Right renal pelvis (tissue), 4 donors: ENCODE results near the gene TMEM218. TPM values are rescaled to one million over a fixed set of nuclear protein-coding genes. Genes with fewer than 3 reads are reported as not detected.
A peak's percentile ranks its signal among the peaks of the same experiment; 100 is the strongest.
"Not testable (repeated sequence)": the region's sequence is repeated elsewhere in the genome, so short reads cannot be mapped to it uniquely, and the experiment has no call there.

Source experiments
- DNase-seq, 4 donors: peaks; one replicate each; pipeline ENCODE4 v3.0.0-alpha.2; 2013; ENCODE audit warnings: low read depth in 4 of 4, low spot score in 3 of 4, missing footprints in 1 of 4
- polyA plus RNA-seq, 4 donors: library from polyadenylated mRNA; unstranded; fragments of 120-200 nt; gene quantifications; one replicate each; pipeline ENCODE4 v1.2.1, GENCODE V29; 2013; ENCODE audit not compliant: insufficient read length in 4 of 4

Gene TMEM218
- polyA plus RNA-seq, 4 donors = 49.1 to 57.3 (median 51.5) TPM

GRCh38 chr11:125091247-125091876 is 20.1 kb downstream of the TMEM218 start:
- DNase-seq = peak; percentile 57 to 63 (median 61)

- no peak for DNase-seq
These were observed 20.6 kb downstream of the TMEM218 start for GRCh38 chr11:125090816-125091215.

- not testable (repeated sequence) for DNase-seq
These were observed 21.3 kb downstream of the TMEM218 start for GRCh38 chr11:125090151-125090550.

- DNase-seq = not testable (repeated sequence)
These were observed 21.9 kb downstream of the TMEM218 start for GRCh38 chr11:125089481-125089880.

- DNase-seq = no peak
These were observed 22.6 kb downstream of the TMEM218 start for GRCh38 chr11:125088576-125089455.

GRCh38 chr11:125088123-125088522 is 23.3 kb downstream of the TMEM218 start:
- no peak for DNase-seq

- no peak for DNase-seq
These were observed 24.7 kb downstream of the TMEM218 start for GRCh38 chr11:125086633-125087296.

- no peak for DNase-seq
These were observed 25.9 kb downstream of the TMEM218 start for GRCh38 chr11:125085301-125086081.

GRCh38 chr11:125084761-125085231 is 26.6 kb downstream of the TMEM218 start:
- DNase-seq = no peak

GRCh38 chr11:125084057-125084416 is 27.4 kb downstream of the TMEM218 start:
- no peak for DNase-seq

GRCh38 chr11:125083312-125084056 is 27.9 kb downstream of the TMEM218 start:
- no peak for DNase-seq

- DNase-seq = no peak
These were observed 28.7 kb downstream of the TMEM218 start for GRCh38 chr11:125082611-125083311.

GRCh38 chr11:125082040-125082439 is 29.4 kb downstream of the TMEM218 start:
- DNase-seq = no peak

- DNase-seq = no peak
These were observed 30.2 kb downstream of the TMEM218 start for GRCh38 chr11:125081098-125081798.

GRCh38 chr11:125080531-125080911 is 30.9 kb downstream of the TMEM218 start:
- no peak for DNase-seq

- DNase-seq = no peak
These were observed 31.4 kb downstream of the TMEM218 start for GRCh38 chr11:125079878-125080530.

- no peak for DNase-seq
These were observed 32.1 kb downstream of the TMEM218 start for GRCh38 chr11:125079151-125079877.
